ENCODE results near the gene TRIM56.
"Not testable (repeated sequence)": the region's sequence is repeated elsewhere in the genome, so short reads cannot be mapped to it uniquely, and the experiment has no call there.

The TRIM56 gene

GRCh38 chr7:101109368-101109767 lies 24.1 kb downstream of the TRIM56 start:
- Histone ChIP-seq H3K4me2 (ENCODE audit: low read depth, low read length, poor library complexity, severe bottlenecking) (no peak overlapping the region), H3K27me3 (ENCODE audit: low read length) (no peaks in the 10 kb centered on the region), H2AFZ (ENCODE audit: low read depth, low read length, severe bottlenecking) (no peak overlapping the region), H3K4me3 (ENCODE audit: insufficient read depth, low read length, poor library complexity, severe bottlenecking) (no peak overlapping the region), H4K20me1 (ENCODE audit: low read depth, low read length) (no peaks in the 10 kb centered on the region), H3K79me2 (ENCODE audit: insufficient read depth, low read length) (no peaks in the 10 kb centered on the region), H3K9me3 (ENCODE audit: insufficient read depth, low read length) (no peaks in the 10 kb centered on the region), H3K9ac (ENCODE audit: low read length) (no peak overlapping the region), H3K27ac (ENCODE audit: low read depth, low read length) (no peak overlapping the region), H3K36me3 (ENCODE audit: low read length) (no peaks in the 10 kb centered on the region), H3K9me2 (replicated peaks; ENCODE audit: insufficient read depth, low read length) (no peaks in the 10 kb centered on the region), H3F3A (ENCODE audit: insufficient read depth) (no peaks in the 10 kb centered on the region)
- TF ChIP-seq EZH2phosphoT487 (conservative IDR thresholded peaks at IDR 0.05; ENCODE audit: low read length): no peak
- TF ChIP-seq, protein P1, sequence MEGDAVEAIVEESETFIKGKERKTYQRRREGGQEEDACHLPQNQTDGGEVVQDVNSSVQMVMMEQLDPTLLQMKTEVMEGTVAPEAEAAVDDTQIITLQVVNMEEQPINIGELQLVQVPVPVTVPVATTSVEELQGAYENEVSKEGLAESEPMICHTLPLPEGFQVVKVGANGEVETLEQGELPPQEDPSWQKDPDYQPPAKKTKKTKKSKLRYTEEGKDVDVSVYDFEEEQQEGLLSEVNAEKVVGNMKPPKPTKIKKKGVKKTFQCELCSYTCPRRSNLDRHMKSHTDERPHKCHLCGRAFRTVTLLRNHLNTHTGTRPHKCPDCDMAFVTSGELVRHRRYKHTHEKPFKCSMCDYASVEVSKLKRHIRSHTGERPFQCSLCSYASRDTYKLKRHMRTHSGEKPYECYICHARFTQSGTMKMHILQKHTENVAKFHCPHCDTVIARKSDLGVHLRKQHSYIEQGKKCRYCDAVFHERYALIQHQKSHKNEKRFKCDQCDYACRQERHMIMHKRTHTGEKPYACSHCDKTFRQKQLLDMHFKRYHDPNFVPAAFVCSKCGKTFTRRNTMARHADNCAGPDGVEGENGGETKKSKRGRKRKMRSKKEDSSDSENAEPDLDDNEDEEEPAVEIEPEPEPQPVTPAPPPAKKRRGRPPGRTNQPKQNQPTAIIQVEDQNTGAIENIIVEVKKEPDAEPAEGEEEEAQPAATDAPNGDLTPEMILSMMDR (IDR thresholded peaks at IDR 0.05; ENCODE audit: insufficient read depth, low read length, poor library complexity, severe bottlenecking): no peak

DNA sequence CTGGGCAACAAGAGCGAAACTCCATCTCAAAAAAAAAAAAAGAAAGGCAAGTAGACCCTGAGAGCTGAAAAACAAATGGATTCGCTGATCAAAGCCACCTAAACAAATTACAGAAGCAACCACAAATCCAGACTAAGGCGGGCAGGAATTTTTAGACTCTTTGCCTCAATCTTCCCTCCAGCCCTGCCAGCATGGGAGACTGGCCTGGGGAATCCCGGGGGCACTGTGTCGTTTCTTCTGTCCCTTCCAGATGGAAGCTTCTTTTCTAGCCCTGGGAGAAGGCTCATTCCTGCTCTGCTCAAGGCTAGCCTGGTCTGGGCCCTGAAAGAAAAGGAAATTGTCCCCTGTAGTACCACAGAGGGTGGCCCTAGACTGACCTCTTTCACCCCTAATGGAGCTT lies 26.0 kb downstream of the TRIM56 start:
- Histone ChIP-seq H4K20me1 (ENCODE audit: low read depth, low read length) (no peaks in the 10 kb centered on the region), H3F3A (ENCODE audit: insufficient read depth) (no peaks in the 10 kb centered on the region), H3K36me3 (ENCODE audit: low read length) (no peaks in the 10 kb centered on the region), H3K9me3 (ENCODE audit: insufficient read depth, low read length) (no peaks in the 10 kb centered on the region), H3K4me2 (ENCODE audit: low read depth, low read length, poor library complexity, severe bottlenecking) (no peak overlapping the region), H3K9me2 (replicated peaks; ENCODE audit: insufficient read depth, low read length) (no peaks in the 10 kb centered on the region), H3K9ac (ENCODE audit: low read length) (no peak overlapping the region), H2AFZ (ENCODE audit: low read depth, low read length, severe bottlenecking) (no peak overlapping the region), H3K79me2 (ENCODE audit: insufficient read depth, low read length) (no peaks in the 10 kb centered on the region), H3K4me3 (ENCODE audit: insufficient read depth, low read length, poor library complexity, severe bottlenecking) (no peak overlapping the region), H3K27ac (ENCODE audit: low read depth, low read length) (no peak overlapping the region), H3K27me3 (ENCODE audit: low read length) (no peaks in the 10 kb centered on the region)
- no peak for TF ChIP-seq EZH2phosphoT487 (conservative IDR thresholded peaks at IDR 0.05; ENCODE audit: low read length)
- TF ChIP-seq, protein P1 (IDR thresholded peaks at IDR 0.05; ENCODE audit: insufficient read depth, low read length, poor library complexity, severe bottlenecking): no peak

DNA sequence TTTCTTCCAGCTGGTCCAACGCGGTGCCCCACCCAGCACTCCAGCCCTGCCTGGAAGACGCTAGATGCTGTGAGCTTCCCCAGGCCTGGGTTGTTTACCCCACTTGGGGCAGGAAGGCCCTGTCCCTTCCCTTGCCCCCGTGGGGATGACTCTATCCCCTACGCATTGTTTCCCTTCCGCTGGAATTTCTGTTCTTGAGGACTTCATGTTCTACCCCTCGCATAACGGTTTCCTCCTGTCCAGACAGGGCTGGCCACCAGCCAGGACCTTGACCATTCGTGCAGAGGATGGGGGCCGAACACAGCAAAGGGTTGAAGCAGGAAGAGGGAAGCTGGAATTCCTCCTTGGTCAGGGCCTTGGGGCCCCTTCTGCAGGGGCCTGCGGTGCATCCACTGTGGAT lies 27.0 kb downstream of the TRIM56 start:
- Histone ChIP-seq H3K27ac (ENCODE audit: low read depth, low read length) (no peak overlapping the region), H3K9ac (ENCODE audit: low read length) (no peak overlapping the region), H3K4me3 (ENCODE audit: insufficient read depth, low read length, poor library complexity, severe bottlenecking) (no peak overlapping the region), H3F3A (ENCODE audit: insufficient read depth) (no peaks in the 10 kb centered on the region), H2AFZ (ENCODE audit: low read depth, low read length, severe bottlenecking) (no peak overlapping the region), H3K79me2 (ENCODE audit: insufficient read depth, low read length) (no peaks in the 10 kb centered on the region), H3K9me3 (ENCODE audit: insufficient read depth, low read length) (no peaks in the 10 kb centered on the region), H3K27me3 (ENCODE audit: low read length) (no peaks in the 10 kb centered on the region), H3K9me2 (replicated peaks; ENCODE audit: insufficient read depth, low read length) (no peaks in the 10 kb centered on the region), H4K20me1 (ENCODE audit: low read depth, low read length) (no peaks in the 10 kb centered on the region), H3K4me2 (ENCODE audit: low read depth, low read length, poor library complexity, severe bottlenecking) (no peak overlapping the region), H3K36me3 (ENCODE audit: low read length) (no peaks in the 10 kb centered on the region)
- TF ChIP-seq, protein P1 (IDR thresholded peaks at IDR 0.05; ENCODE audit: insufficient read depth, low read length, poor library complexity, severe bottlenecking): no peak
- no peak for TF ChIP-seq EZH2phosphoT487 (conservative IDR thresholded peaks at IDR 0.05; ENCODE audit: low read length)

- H4K20me1 ChIP-seq (ENCODE audit: low read depth, low read length); H3K79me2 ChIP-seq (ENCODE audit: insufficient read depth, low read length); H3K9me3 ChIP-seq (ENCODE audit: insufficient read depth, low read length); H3K36me3 ChIP-seq (ENCODE audit: low read length); H2AFZ ChIP-seq (ENCODE audit: low read depth, low read length, severe bottlenecking); H3F3A ChIP-seq (ENCODE audit: insufficient read depth); H3K9ac ChIP-seq (ENCODE audit: low read length); H3K27ac ChIP-seq (ENCODE audit: low read depth, low read length); H3K9me2 ChIP-seq (replicated peaks; ENCODE audit: insufficient read depth, low read length); H3K4me2 ChIP-seq (ENCODE audit: low read depth, low read length, poor library complexity, severe bottlenecking); H3K4me3 ChIP-seq (ENCODE audit: insufficient read depth, low read length, poor library complexity, severe bottlenecking); H3K27me3 ChIP-seq (ENCODE audit: low read length): not testable (repeated sequence)
Measured at GRCh38 chr7:101113140-101113539, 27.9 kb downstream of the TRIM56 start.

Measured in SU-DHL-6 (cell line).